Gastroesophageal sphincter (tissue), 4 donors: Measurements from ENCODE around the gene GPR87. TPM values are rescaled to one million over a fixed set of nuclear protein-coding genes. Genes with fewer than 3 reads are reported as not detected.

Experiments
- ATAC-seq: fragments of 150-250 bp; one replicate; pipeline ENCODE4 v1.9.1; 2016; ENCODE audit warnings: mild to moderate bottlenecking, moderate library complexity
- H3K27ac ChIP-seq, 4 donors: fragments of 200-600 bp; sonication (generic) in 3 of 4; 1 replicate in 3 of 4; 2 replicates in 1 of 4; pipeline ENCODE4 v1.5.1; 2016 to 2019
- H3K27me3 ChIP-seq: fragments of 200-600 bp; sonication (generic); one replicate; pipeline ENCODE4 v1.5.1; 2019
- H3K36me3 ChIP-seq, 2 donors: fragments of 200-600 bp; sonication (generic); one replicate each; pipeline ENCODE4 v1.5.1; 2019; ENCODE audit warnings: control low read depth in 1 of 2
- H3K4me1 ChIP-seq, 3 donors: fragments of 200-600 bp; sonication (generic); 1 replicate in 2 of 3; 2 replicates in 1 of 3; pipeline ENCODE4 v1.5.1; 2016 to 2019; ENCODE audit warnings: control low read depth in 2 of 3
- H3K4me3 ChIP-seq, 2 donors: fragments of 200-600 bp; sonication (generic); one replicate each; pipeline ENCODE4 v1.5.1; 2019; ENCODE audit warnings: mild to moderate bottlenecking in 1 of 2, moderate library complexity in 1 of 2
- H3K9me3 ChIP-seq, 3 donors: fragments of 200-600 bp; sonication (generic); one replicate each; pipeline ENCODE4 v1.5.1; 2017 to 2019; ENCODE audit warnings: control low read depth in 2 of 3
- EP300 ChIP-seq: sonication (generic); formaldehyde crosslinking; IDR thresholded peaks from one replicate; pipeline ENCODE4 v1.6.1; 2017; ENCODE audit warnings: antibody characterized with exemption, mild to moderate bottlenecking
- POLR2A ChIP-seq, 2 donors: fragments of 450-650 bp; IDR thresholded peaks; one replicate each; pipeline ENCODE4 v1.6.1; 2017; ENCODE audit warnings: antibody characterized with exemption in 2 of 2, mild to moderate bottlenecking in 2 of 2, moderate library complexity in 1 of 2
- POLR2AphosphoS5 ChIP-seq: sonication (generic); formaldehyde crosslinking; IDR thresholded peaks from one replicate; pipeline ENCODE4 v1.6.1; 2017; ENCODE audit warnings: antibody characterized with exemption
- WGBS, 2 donors: methylation state at CpG; one replicate each; pipeline ENCODE4 v1.1.5; 2018; ENCODE audit warnings: low coverage in 1 of 2; 5-methylcytosine and 5-hydroxymethylcytosine counted together
- total RNA-seq, 4 donors: library from RNA; depleted of rRNA; stranded (reverse); fragments of >200 nt; gene quantifications; one replicate each; pipeline ENCODE4 v1.1.0, GENCODE V29; 2016
- TF ChIP-seq, protein P1 (sequence below), 4 experiments: fragments of 200-600 bp in 2 of 4; fragments of 450-650 bp in 2 of 4; sonication (generic) in 1 of 4; IDR thresholded peaks; one replicate each; pipeline ENCODE4 v1.5.1; 2017 to 2019; ENCODE audit warnings: antibody characterized with exemption in 4 of 4, mild to moderate bottlenecking in 2 of 4, moderate library complexity in 2 of 4

The GPR87 gene
- total RNA-seq, 4 donors from 2014 or later, result 3.5 TPM; not detected in 3

DNA sequence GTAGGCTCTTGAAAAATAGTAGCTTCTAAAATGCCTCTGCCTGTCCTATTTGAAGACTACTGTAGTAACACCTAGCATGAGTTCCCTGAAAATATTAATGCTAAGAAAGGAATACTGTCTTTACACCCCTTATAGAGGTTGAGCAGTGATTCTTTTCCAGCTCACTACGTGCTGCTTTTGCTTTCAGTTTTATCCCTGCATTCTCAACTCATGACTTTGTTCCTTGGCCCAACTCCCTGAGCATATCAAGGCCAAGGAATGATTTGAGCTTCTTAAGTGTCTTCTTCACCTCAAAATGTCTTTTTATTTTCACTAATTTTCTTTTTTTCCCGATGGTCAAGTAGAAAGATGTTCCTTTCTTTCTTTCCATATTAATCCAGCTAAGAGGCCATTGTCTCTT, 29.2 kb upstream of the GPR87 start:
- H3K27ac ChIP-seq, result peak overlapping the region in 3 of 4 donors; percentile 54 to 60 (median 56)
- H3K36me3 ChIP-seq, result no peaks in the 10 kb centered on the region
- no peaks in the 10 kb centered on the region for H3K9me3 ChIP-seq
- H3K27me3 ChIP-seq, result no peaks in the 10 kb centered on the region
- H3K4me1 ChIP-seq, result no peaks in the 10 kb centered on the region
- TF ChIP-seq EP300 (no peak), POLR2AphosphoS5 (no peak)
- TF ChIP-seq, protein P1, sequence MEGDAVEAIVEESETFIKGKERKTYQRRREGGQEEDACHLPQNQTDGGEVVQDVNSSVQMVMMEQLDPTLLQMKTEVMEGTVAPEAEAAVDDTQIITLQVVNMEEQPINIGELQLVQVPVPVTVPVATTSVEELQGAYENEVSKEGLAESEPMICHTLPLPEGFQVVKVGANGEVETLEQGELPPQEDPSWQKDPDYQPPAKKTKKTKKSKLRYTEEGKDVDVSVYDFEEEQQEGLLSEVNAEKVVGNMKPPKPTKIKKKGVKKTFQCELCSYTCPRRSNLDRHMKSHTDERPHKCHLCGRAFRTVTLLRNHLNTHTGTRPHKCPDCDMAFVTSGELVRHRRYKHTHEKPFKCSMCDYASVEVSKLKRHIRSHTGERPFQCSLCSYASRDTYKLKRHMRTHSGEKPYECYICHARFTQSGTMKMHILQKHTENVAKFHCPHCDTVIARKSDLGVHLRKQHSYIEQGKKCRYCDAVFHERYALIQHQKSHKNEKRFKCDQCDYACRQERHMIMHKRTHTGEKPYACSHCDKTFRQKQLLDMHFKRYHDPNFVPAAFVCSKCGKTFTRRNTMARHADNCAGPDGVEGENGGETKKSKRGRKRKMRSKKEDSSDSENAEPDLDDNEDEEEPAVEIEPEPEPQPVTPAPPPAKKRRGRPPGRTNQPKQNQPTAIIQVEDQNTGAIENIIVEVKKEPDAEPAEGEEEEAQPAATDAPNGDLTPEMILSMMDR (IDR thresholded peaks at IDR 0.05), result no peak
- peak; percentile 67 for ATAC-seq
- WGBS, 2 donors, result 20 to 25% methylated on average over 2 of the region's 2 CpGs
- H3K4me3 ChIP-seq, result peak overlapping the region; percentile 24 to 30

DNA sequence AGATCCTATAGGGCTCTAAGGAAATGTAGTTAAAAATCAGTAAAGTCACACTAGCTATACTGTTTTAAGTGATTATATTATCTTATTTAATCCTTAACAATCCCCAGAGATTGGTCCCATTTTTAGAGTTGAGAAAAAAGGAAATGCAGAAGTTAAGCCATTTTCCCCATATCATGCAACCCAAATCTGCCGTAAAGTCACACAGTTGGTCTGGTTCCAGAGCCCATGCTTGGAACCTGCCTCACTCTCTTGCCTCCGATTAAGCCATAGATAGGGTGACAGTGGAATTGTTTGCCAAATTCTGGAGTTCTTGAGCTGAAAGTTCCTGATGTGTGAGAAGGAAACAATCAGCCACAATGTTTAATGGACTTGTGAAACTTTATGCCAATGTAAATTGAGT, 15.1 kb upstream of the GPR87 start:
- Histone ChIP-seq H3K27ac (no peak overlapping the region), H3K4me1 (no peaks in the 10 kb centered on the region), H3K27me3 (no peaks in the 10 kb centered on the region), H3K36me3 (no peaks in the 10 kb centered on the region), H3K9me3 (no peaks in the 10 kb centered on the region), H3K4me3 (no peak overlapping the region)
- no peak for TF ChIP-seq POLR2A (IDR thresholded peaks at IDR 0.05)
- TF ChIP-seq, protein P1 (IDR thresholded peaks at IDR 0.05), result no peak
- no peak for TF ChIP-seq POLR2AphosphoS5
- no peak for TF ChIP-seq EP300
- ATAC-seq, result no peak
- 78 to 100% methylated on average over 1 to 2 of the region's 2 CpGs for WGBS, 2 donors

DNA sequence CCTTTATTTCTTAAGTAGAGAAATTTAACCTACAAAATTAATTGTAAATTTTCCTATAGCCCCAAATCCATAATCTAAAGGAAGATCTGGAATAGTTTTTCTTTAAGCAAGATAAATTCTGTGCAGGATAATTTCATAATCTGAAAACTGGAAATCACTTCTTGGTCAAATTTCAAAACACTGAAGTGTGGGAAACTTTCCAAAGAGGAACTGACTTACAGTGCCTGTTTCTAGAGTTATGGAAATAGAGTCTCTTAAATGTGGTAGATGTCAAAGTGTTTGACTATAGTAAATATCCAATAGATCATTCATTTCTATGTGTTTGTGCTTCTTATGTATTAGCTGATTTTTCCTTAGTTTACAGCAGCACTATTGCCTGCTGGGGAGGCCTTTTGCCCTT, 14.3 kb upstream of the GPR87 start:
- H3K36me3 ChIP-seq, result no peaks in the 10 kb centered on the region
- no peaks in the 10 kb centered on the region for H3K27me3 ChIP-seq
- ATAC-seq, result no peak
- H3K27ac ChIP-seq, result no peak overlapping the region
- H3K9me3 ChIP-seq, result no peaks in the 10 kb centered on the region
- H3K4me3 ChIP-seq, result no peak overlapping the region
- TF ChIP-seq POLR2A (IDR thresholded peaks at IDR 0.05) (no peak), EP300 (no peak), POLR2AphosphoS5 (no peak)
- TF ChIP-seq, protein P1 (IDR thresholded peaks at IDR 0.05), result no peak
- no peaks in the 10 kb centered on the region for H3K4me1 ChIP-seq

DNA sequence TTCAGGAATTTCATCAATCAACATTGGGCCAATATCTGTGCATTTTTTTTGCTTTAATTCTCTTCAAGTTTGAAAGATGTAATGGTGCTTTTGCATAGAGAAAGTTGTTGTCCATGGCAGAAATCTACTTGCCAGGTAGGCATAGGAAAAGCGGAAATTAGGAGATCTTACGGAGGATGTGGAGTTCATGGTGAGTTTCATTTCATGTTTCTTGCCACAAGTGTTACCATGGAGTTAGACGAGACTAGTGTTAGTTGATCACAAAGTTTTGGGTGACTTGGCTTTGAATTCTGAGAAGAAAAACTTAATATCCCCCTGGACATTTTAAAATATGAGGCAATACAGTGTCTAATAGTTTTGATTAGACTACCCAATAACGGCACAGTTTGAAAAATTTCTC, 13.8 kb upstream of the GPR87 start:
- no peaks in the 10 kb centered on the region for H3K4me1 ChIP-seq
- 62 to 94% methylated on average over 4 of the region's 4 CpGs for WGBS, 2 donors
- H3K9me3 ChIP-seq, result no peaks in the 10 kb centered on the region
- TF ChIP-seq, protein P1 (IDR thresholded peaks at IDR 0.05), result no peak
- TF ChIP-seq POLR2A (IDR thresholded peaks at IDR 0.05) (no peak), EP300 (no peak), POLR2AphosphoS5 (no peak)
- H3K27me3 ChIP-seq, result no peaks in the 10 kb centered on the region
- no peak overlapping the region for H3K4me3 ChIP-seq
- no peak overlapping the region for H3K27ac ChIP-seq
- no peaks in the 10 kb centered on the region for H3K36me3 ChIP-seq
- no peak for ATAC-seq

DNA sequence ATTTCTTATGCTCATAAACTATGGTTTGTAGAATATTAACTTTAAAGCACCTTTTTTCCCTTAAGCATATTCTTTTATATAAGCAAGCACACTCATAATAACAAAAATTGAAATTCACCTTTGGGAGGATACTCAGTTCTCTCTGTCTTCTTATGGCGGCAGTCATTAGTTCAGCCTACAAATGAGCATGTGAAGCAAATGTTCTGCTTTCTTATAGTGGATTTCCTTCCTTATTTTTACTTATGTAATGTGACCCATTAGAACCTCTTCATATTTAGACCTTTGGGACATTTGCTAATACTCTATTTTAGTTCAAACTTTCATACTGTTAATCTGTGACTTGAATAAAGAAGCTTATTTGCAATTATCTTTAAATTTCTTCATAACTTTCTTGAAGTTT, 12.7 kb upstream of the GPR87 start, which contains the start of gene P2RY13:
Gene P2RY13 (minus strand): TSS at position 187 of the 400 bp plus-strand sequence. CDS start 21 bp downstream, at position 166.
- no peaks in the 10 kb centered on the region for H3K36me3 ChIP-seq
- H3K27me3 ChIP-seq, result no peaks in the 10 kb centered on the region
- 80 to 86% methylated on average over 1 of the region's 1 CpG for WGBS, 2 donors
- no peak within 1 kb of the TSS for H3K4me3 ChIP-seq
- H3K9me3 ChIP-seq, result no peaks in the 10 kb centered on the region
- TF ChIP-seq, protein P1 (IDR thresholded peaks at IDR 0.05), result no peak
- no peak for TF ChIP-seq EP300
- peak within 1 kb of the TSS in 1 of 4 donors; percentile 14 for H3K27ac ChIP-seq
- H3K4me1 ChIP-seq, result no peaks in the 10 kb centered on the region
- no peak for ATAC-seq
